PFSK-1 (cell line): Measurements from ENCODE around the gene CPNE9.

ENCODE experiments used
- FOXP2 ChIP-seq: optimal IDR thresholded peaks from 2 replicates; pipeline ENCODE3; 2011; ENCODE audit warnings: borderline replicate concordance, control low read depth, inconsistent platforms; ENCODE audit not compliant: insufficient read depth; ENCODE audit errors: extremely low read length, extremely low read depth
- POLR2AphosphoS5 ChIP-seq: IDR thresholded peaks from 2 replicates; pipeline ENCODE4 v1.6.1; 2012; ENCODE audit warnings: low read depth, mild to moderate bottlenecking, control low read depth, low read length, moderate library complexity
- REST ChIP-seq, 2 experiments: IDR thresholded peaks; 2 replicates each; pipeline versions ENCODE4 v1.6.1 to v1.8.0; 2011 to 2012; ENCODE audit warnings: low read depth in 2 of 2, low read length in 2 of 2, control low read depth in 1 of 2, inconsistent platforms in 1 of 2, mild to moderate bottlenecking in 1 of 2, moderate library complexity in 1 of 2; ENCODE audit not compliant: insufficient read depth in 1 of 2
- SIN3A ChIP-seq: IDR thresholded peaks from 2 replicates; pipeline ENCODE4 v1.6.1; 2012; ENCODE audit warnings: mild to moderate bottlenecking, low read length, moderate library complexity, borderline replicate concordance; ENCODE audit not compliant: insufficient read depth
- TAF1 ChIP-seq: IDR thresholded peaks from 2 replicates; pipeline ENCODE4 v1.6.1; 2012; ENCODE audit warnings: low read length, control low read depth, borderline replicate concordance; ENCODE audit not compliant: insufficient read depth

The CPNE9 gene

GRCh38 chr3:9721700-9722060 is 18.0 kb downstream of the CPNE9 start:
- TF ChIP-seq POLR2AphosphoS5 (no peak), TAF1 (no peak), SIN3A (no peak), REST (IDR thresholded peaks at IDR 0.05; ENCODE audit: insufficient read depth in 1 of 2, low read depth in 2 of 2, low read length in 2 of 2) (no peak), FOXP2 (no peak)

GRCh38 chr3:9725775-9726515 is 22.3 kb downstream of the CPNE9 start:
- TF ChIP-seq REST (IDR thresholded peaks at IDR 0.05; ENCODE audit: insufficient read depth in 1 of 2, low read depth in 2 of 2, low read length in 2 of 2), result no peak
- no peak for TF ChIP-seq TAF1
- no peak for TF ChIP-seq FOXP2
- TF ChIP-seq SIN3A, result no peak
- no peak for TF ChIP-seq POLR2AphosphoS5

GRCh38 chr3:9727041-9727595 is 23.5 kb downstream of the CPNE9 start:
- no peak for TF ChIP-seq POLR2AphosphoS5
- no peak for TF ChIP-seq SIN3A
- TF ChIP-seq REST (IDR thresholded peaks at IDR 0.05; ENCODE audit: insufficient read depth in 1 of 2, low read depth in 2 of 2, low read length in 2 of 2), result no peak
- no peak for TF ChIP-seq TAF1
- no peak for TF ChIP-seq FOXP2

GRCh38 chr3:9727743-9728142 is 24.1 kb downstream of the CPNE9 start:
- TF ChIP-seq REST (IDR thresholded peaks at IDR 0.05; ENCODE audit: insufficient read depth in 1 of 2, low read depth in 2 of 2, low read length in 2 of 2) (no peak), SIN3A (no peak), FOXP2 (no peak), POLR2AphosphoS5 (no peak), TAF1 (no peak)
